Measurements from ENCODE around the gene TMEM178A.

- TF ChIP-seq POLR2AphosphoS5 (IDR thresholded peaks at IDR 0.05; ENCODE audit: borderline replicate concordance, low read depth, low read length) (no peak), EZH2 (IDR thresholded peaks at IDR 0.05) (no peak), FOXP2 (optimal IDR thresholded peaks at IDR 0.05; ENCODE audit: control extremely low read depth, extremely low read length, insufficient read depth) (no peak)
Observed at GRCh38 chr2:39659765-39660611, 5.7 kb upstream of the TMEM178A start.

Measured in SK-N-MC (cell line).